ENCODE measurements around the gene ZBP1.
"Not testable (repeated sequence)": the region's sequence is repeated elsewhere in the genome, so short reads cannot be mapped to it uniquely, and the experiment has no call there.

Gene ZBP1

DNA sequence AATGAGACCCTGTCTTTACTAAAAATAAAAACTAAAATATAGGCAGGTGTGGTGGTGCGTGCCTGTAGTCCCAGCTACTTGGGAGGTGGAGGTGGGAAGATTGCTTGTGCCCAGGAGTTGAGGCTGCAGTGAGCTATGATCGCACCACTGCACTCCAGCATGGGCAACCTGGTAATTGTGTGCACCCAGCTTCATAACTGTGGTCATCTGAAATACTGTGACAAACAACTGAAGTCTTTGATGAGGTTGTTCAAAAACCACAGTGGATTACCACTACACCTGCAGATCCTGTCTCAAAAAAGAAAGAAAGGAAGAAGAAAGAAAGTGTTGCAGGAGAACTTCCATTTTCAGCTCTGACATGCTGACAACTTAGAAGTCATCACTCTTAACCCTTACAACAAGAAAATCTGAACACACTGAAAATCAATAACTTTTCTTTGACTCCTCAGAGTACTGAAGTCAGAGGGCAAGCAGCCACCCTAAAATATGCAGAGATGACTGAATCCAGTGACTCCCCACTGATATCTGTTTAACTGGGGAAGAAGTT is 13.8 kb upstream of the ZBP1 start:
- Histone ChIP-seq H3K79me2 (ENCODE audit: low read length) (no peaks in the 10 kb centered on the region), H3K9ac (ENCODE audit: low read length) (no peak overlapping the region), H3K27me3 (replicated peaks; ENCODE audit: insufficient read depth, low read length) (peaks cover 84% of the 10 kb centered on the region), H2AFZ (ENCODE audit: low read length) (no peak overlapping the region), H3F3A (ENCODE audit: insufficient read depth, low read length) (0 out of 2 replicates have a peak, but pooled peaks cover 3% of the 10 kb centered on the region), H4K20me1 (ENCODE audit: insufficient read depth, low read length) (no peaks in the 10 kb centered on the region), H3K36me3 (replicated peaks; ENCODE audit: insufficient read depth, low read length) (no peaks in the 10 kb centered on the region), H3K9me2 (replicated peaks; ENCODE audit: insufficient read depth, low read length) (no peaks in the 10 kb centered on the region), H3K9me3 (replicated peaks; ENCODE audit: insufficient read depth, low read length) (0 out of 2 replicates have a peak, but pooled peaks cover 2% of the 10 kb centered on the region), H3K27ac (ENCODE audit: low read length) (no peak overlapping the region), H3K4me3 (ENCODE audit: low read length) (no peak overlapping the region), H3K4me2 (ENCODE audit: low read depth, low read length) (peak overlapping the region; percentile 31; the same call in 1 of the 2 replicates), H3K4me1 (ENCODE audit: low read length) (peaks cover 14% of the 10 kb centered on the region)
- peak; percentile 88 for DNase-seq
- TF ChIP-seq EZH2phosphoT487 (IDR thresholded peaks at IDR 0.05; ENCODE audit: low read length) (no peak), EZH2 (optimal IDR thresholded peaks at IDR 0.05; ENCODE audit: low read depth, low read length) (no peak)
- TF ChIP-seq, protein P1, sequence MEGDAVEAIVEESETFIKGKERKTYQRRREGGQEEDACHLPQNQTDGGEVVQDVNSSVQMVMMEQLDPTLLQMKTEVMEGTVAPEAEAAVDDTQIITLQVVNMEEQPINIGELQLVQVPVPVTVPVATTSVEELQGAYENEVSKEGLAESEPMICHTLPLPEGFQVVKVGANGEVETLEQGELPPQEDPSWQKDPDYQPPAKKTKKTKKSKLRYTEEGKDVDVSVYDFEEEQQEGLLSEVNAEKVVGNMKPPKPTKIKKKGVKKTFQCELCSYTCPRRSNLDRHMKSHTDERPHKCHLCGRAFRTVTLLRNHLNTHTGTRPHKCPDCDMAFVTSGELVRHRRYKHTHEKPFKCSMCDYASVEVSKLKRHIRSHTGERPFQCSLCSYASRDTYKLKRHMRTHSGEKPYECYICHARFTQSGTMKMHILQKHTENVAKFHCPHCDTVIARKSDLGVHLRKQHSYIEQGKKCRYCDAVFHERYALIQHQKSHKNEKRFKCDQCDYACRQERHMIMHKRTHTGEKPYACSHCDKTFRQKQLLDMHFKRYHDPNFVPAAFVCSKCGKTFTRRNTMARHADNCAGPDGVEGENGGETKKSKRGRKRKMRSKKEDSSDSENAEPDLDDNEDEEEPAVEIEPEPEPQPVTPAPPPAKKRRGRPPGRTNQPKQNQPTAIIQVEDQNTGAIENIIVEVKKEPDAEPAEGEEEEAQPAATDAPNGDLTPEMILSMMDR (IDR thresholded peaks at IDR 0.05; ENCODE audit: low read length), result no peak

DNA sequence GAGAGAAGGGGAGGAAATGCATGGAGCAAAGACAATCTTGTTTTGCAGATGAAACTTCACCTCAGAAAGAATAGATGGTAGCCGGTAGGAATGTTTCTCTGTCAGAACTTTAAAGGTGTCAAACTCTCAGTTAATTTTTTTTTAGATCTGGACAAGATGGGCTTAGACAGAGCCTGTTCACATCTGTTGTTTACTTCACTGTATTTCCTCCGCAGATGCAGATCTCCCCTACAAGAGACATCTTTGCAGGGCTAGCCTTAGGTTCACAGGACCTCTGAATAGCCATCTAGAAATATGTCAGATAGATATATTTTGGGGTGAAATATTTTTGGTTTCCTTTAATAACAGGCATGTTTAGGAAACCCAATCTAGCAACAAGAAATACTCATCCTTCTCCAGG is 12.1 kb upstream of the ZBP1 start:
- peaks cover 69% of the 10 kb centered on the region for H3K27me3 ChIP-seq (replicated peaks; ENCODE audit: insufficient read depth, low read length)
- no peak overlapping the region for H3K9ac ChIP-seq (ENCODE audit: low read length)
- no peak overlapping the region for H2AFZ ChIP-seq (ENCODE audit: low read length)
- H3K36me3 ChIP-seq (replicated peaks; ENCODE audit: insufficient read depth, low read length), result no peaks in the 10 kb centered on the region
- H3F3A ChIP-seq (ENCODE audit: insufficient read depth, low read length), result 0 out of 2 replicates have a peak, but pooled peaks cover 3% of the 10 kb centered on the region
- H3K4me2 ChIP-seq (ENCODE audit: low read depth, low read length), result no peak overlapping the region
- H3K79me2 ChIP-seq (ENCODE audit: low read length), result no peaks in the 10 kb centered on the region
- TF ChIP-seq, protein P1 (IDR thresholded peaks at IDR 0.05; ENCODE audit: low read length), result no peak
- TF ChIP-seq EZH2 (optimal IDR thresholded peaks at IDR 0.05; ENCODE audit: low read depth, low read length), result no peak
- no peak for TF ChIP-seq EZH2phosphoT487 (IDR thresholded peaks at IDR 0.05; ENCODE audit: low read length)
- no peaks in the 10 kb centered on the region for H3K9me2 ChIP-seq (replicated peaks; ENCODE audit: insufficient read depth, low read length)
- H3K4me1 ChIP-seq (ENCODE audit: low read length), result peaks cover 14% of the 10 kb centered on the region
- H3K9me3 ChIP-seq (replicated peaks; ENCODE audit: insufficient read depth, low read length), result 0 out of 2 replicates have a peak, but pooled peaks cover 2% of the 10 kb centered on the region
- H4K20me1 ChIP-seq (ENCODE audit: insufficient read depth, low read length), result no peaks in the 10 kb centered on the region
- DNase-seq, result no peak
- H3K27ac ChIP-seq (ENCODE audit: low read length), result no peak overlapping the region
- no peak overlapping the region for H3K4me3 ChIP-seq (ENCODE audit: low read length)

DNA sequence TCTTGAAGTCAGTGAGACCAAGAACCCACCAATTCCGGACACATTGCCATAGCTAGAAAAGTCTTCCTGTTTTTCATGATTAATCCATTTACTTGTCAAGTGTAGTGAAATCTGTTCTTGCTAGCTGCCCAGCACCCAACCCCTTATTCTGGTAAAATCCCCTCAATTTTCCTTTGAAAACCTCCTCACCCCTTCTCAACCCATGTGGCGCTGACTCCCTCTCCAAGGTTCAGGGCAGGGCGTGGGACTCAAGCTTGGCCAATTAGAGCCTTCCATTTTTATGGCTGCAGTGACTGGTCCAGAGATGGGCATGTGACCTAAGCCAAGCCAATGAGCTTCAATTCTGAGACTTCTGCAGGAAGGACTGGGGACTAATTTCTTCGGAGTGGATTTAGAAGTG is 9.8 kb upstream of the ZBP1 start:
- TF ChIP-seq, protein P1 (IDR thresholded peaks at IDR 0.05; ENCODE audit: low read length), result no peak
- TF ChIP-seq EZH2phosphoT487 (IDR thresholded peaks at IDR 0.05; ENCODE audit: low read length) (no peak), EZH2 (optimal IDR thresholded peaks at IDR 0.05; ENCODE audit: low read depth, low read length) (no peak)
- no peak overlapping the region for H2AFZ ChIP-seq (ENCODE audit: low read length)
- H3K4me1 ChIP-seq (ENCODE audit: low read length), result peaks cover 14% of the 10 kb centered on the region
- H3F3A ChIP-seq (ENCODE audit: insufficient read depth, low read length), result 0 out of 2 replicates have a peak, but pooled peaks cover 3% of the 10 kb centered on the region
- H4K20me1 ChIP-seq (ENCODE audit: insufficient read depth, low read length), result no peaks in the 10 kb centered on the region
- H3K36me3 ChIP-seq (replicated peaks; ENCODE audit: insufficient read depth, low read length), result no peaks in the 10 kb centered on the region
- no peaks in the 10 kb centered on the region for H3K9me2 ChIP-seq (replicated peaks; ENCODE audit: insufficient read depth, low read length)
- no peak for DNase-seq
- H3K9me3 ChIP-seq (replicated peaks; ENCODE audit: insufficient read depth, low read length), result no peaks in the 10 kb centered on the region
- H3K27ac ChIP-seq (ENCODE audit: low read length), result no peak overlapping the region
- no peak overlapping the region for H3K9ac ChIP-seq (ENCODE audit: low read length)
- no peak overlapping the region for H3K4me3 ChIP-seq (ENCODE audit: low read length)
- H3K79me2 ChIP-seq (ENCODE audit: low read length), result no peaks in the 10 kb centered on the region
- H3K27me3 ChIP-seq (replicated peaks; ENCODE audit: insufficient read depth, low read length), result peaks cover 54% of the 10 kb centered on the region
- H3K4me2 ChIP-seq (ENCODE audit: low read depth, low read length), result no peak overlapping the region

DNA sequence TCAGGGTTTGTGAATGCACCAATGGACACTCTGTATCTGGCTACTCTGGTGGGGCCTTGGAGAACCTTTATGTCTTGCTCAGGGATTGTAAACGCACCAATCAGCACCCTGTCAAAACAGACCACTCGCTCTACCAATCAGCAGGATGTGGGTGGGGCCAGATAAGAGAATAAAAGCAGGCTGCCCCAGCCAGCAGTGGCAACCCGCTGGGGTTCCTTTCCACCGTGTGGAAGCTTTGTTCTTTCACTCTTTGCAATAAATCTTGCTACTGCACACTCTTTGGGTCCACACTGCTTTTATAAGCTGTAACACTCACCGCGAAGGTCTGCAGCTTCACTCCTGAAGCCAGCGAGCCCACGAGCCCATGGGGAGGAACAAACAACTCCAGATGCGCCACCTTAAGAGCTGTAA is 9.3 kb upstream of the ZBP1 start:
- not testable (repeated sequence) for H3K4me2 ChIP-seq (ENCODE audit: low read depth, low read length); H3K4me3 ChIP-seq (ENCODE audit: low read length); H2AFZ ChIP-seq (ENCODE audit: low read length); H3K36me3 ChIP-seq (replicated peaks; ENCODE audit: insufficient read depth, low read length); H3K9me2 ChIP-seq (replicated peaks; ENCODE audit: insufficient read depth, low read length); H3F3A ChIP-seq (ENCODE audit: insufficient read depth, low read length); H4K20me1 ChIP-seq (ENCODE audit: insufficient read depth, low read length); H3K27ac ChIP-seq (ENCODE audit: low read length); H3K79me2 ChIP-seq (ENCODE audit: low read length); DNase-seq; H3K9me3 ChIP-seq (replicated peaks; ENCODE audit: insufficient read depth, low read length); H3K9ac ChIP-seq (ENCODE audit: low read length)
- H3K4me1 ChIP-seq (ENCODE audit: low read length), result peaks cover 10% of the 10 kb centered on the region
- peaks cover 48% of the 10 kb centered on the region for H3K27me3 ChIP-seq (replicated peaks; ENCODE audit: insufficient read depth, low read length)

DNA sequence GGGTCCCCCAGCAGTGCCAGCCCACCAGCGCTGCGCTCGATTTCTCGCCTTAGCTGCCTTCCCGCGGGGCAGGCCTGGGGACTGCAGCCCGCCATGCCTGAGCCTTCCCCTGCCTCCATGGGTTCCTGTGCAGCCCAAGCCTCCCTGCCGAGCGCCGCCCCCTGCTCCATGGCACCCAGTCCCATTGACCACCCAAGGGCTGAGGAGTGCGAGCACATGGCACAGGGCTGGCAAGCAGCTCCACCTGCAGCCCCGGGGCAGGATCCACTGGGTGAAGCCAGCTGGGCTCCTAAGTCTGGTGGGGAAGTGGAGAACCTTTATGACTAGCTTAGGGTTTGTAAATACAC is 8.7 kb upstream of the ZBP1 start:
- H3K79me2 ChIP-seq (ENCODE audit: low read length); H3K9me3 ChIP-seq (replicated peaks; ENCODE audit: insufficient read depth, low read length); H3K4me1 ChIP-seq (ENCODE audit: low read length); H3F3A ChIP-seq (ENCODE audit: insufficient read depth, low read length); H3K9me2 ChIP-seq (replicated peaks; ENCODE audit: insufficient read depth, low read length); H4K20me1 ChIP-seq (ENCODE audit: insufficient read depth, low read length); H3K4me2 ChIP-seq (ENCODE audit: low read depth, low read length); H3K27ac ChIP-seq (ENCODE audit: low read length); DNase-seq; H3K36me3 ChIP-seq (replicated peaks; ENCODE audit: insufficient read depth, low read length); H2AFZ ChIP-seq (ENCODE audit: low read length); H3K4me3 ChIP-seq (ENCODE audit: low read length); H3K9ac ChIP-seq (ENCODE audit: low read length): not testable (repeated sequence)
- peaks cover 48% of the 10 kb centered on the region for H3K27me3 ChIP-seq (replicated peaks; ENCODE audit: insufficient read depth, low read length)
